Spinal cord (tissue), 10 donors: ENCODE measurements around the gene MAP2K5. TPM values are rescaled to one million over a fixed set of nuclear protein-coding genes. Genes with fewer than 3 reads are reported as not detected.

Experiments
- DNase-seq, 6 donors: peaks; one replicate each; pipeline versions ENCODE4 v3.0.0 to v3.0.0-alpha.2; 2013 to 2015; ENCODE audit warnings: low spot score in 6 of 6, low read depth in 4 of 6
- H3K27ac ChIP-seq: one replicate; pipeline ENCODE4 v1.5.1; 2013; ENCODE audit warnings: low read depth, low read length, control low read depth
- H3K27me3 ChIP-seq: one replicate; pipeline ENCODE4 v1.6.1; 2013; ENCODE audit warnings: low read length; ENCODE audit not compliant: control insufficient read depth, insufficient read depth
- H3K36me3 ChIP-seq: one replicate; pipeline ENCODE4 v1.6.1; 2013; ENCODE audit warnings: low read length; ENCODE audit not compliant: control insufficient read depth, insufficient read depth
- H3K4me1 ChIP-seq: one replicate; pipeline ENCODE4 v1.6.1; 2013; ENCODE audit warnings: low read length; ENCODE audit not compliant: control insufficient read depth, insufficient read depth
- H3K4me3 ChIP-seq: one replicate; pipeline ENCODE4 v1.5.1; 2013; ENCODE audit warnings: low read depth, low read length, control low read depth
- H3K9me3 ChIP-seq: one replicate; pipeline ENCODE4 v1.6.1; 2013; ENCODE audit warnings: low read length; ENCODE audit not compliant: control insufficient read depth, insufficient read depth
- WGBS: methylation state at CpG from one replicate; pipeline ENCODE4 v1.1.5; 2013; ENCODE audit warnings: missing lambda C conversion rate; ENCODE audit not compliant: insufficient coverage; 5-methylcytosine and 5-hydroxymethylcytosine counted together
- polyA plus RNA-seq, 2 donors: library from polyadenylated mRNA; unstranded; fragments of 120-200 nt; gene quantifications; one replicate each; pipeline ENCODE4 v1.2.1, GENCODE V29; 2013; ENCODE audit not compliant: insufficient read length in 2 of 2
- total RNA-seq, 2 donors: library from RNA; depleted of rRNA in 1 of 2; stranded (reverse); fragments of 120-200 nt in 1 of 2; fragments of >200 nt in 1 of 2; gene quantifications; one replicate each; pipeline versions ENCODE4 v1.2.3 to v1.2.4, GENCODE V29; 2013 to 2014
- donor health status: healthy.

The MAP2K5 gene
- total and polyA plus RNA-seq, 4 donors: 15.6 to 29.4 (median 25.4) TPM

- peaks cover 19% of the 10 kb centered on the region for H3K36me3 ChIP-seq
- peaks cover 67% of the 10 kb centered on the region for H3K4me1 ChIP-seq
- no peak overlapping the region for H3K27ac ChIP-seq
- peak in 1 of 6 donors; percentile 51 for DNase-seq
- peak overlapping the region; percentile 16 for H3K4me3 ChIP-seq
- peaks cover 86% of the 10 kb centered on the region for H3K27me3 ChIP-seq
- WGBS: 8% methylated on average over 24 of the region's 32 CpGs
- no peaks in the 10 kb centered on the region for H3K9me3 ChIP-seq
Measured at GRCh38 chr15:67832897-67833709, 290.6 kb downstream of the MAP2K5 start.

DNA sequence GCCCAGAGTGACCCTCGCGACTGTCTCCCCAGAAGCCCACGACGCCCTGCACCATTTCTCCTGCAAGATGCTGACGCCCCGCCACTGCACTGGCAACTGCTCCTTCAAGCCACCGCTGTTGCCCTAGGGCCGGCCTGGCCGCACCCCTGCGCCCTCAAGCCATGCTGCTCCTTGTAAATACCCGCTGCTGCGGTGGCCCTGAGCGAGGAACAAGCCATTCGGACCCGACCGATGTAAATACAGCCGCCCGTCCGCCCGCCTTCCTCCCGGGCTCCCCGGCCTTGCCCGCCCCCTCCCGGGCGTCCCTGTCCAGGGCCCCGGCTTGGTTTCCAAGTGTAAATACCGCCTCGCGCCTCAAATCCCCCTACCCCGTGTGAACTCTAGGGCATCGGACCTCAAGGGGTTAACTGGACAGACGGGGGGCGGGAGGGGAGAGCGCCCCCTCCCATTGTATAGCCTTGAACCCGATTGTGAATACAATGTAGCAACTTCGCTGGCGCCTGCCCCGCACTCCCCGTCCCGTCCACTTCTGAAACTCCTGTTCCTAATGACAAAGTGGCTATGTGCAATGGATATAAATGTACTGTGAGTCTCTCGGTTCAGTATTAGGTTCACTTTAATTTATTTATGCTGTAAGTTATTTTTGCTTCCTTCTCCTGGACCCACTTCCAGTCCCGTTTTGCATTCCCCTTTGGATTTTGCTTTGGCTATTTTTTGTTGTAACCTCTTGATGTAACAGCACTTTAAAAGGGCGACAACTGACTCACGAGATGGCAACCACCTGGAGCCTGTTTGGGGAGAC, 291.4 kb downstream of the MAP2K5 start:
- DNase-seq: peak in 2 of 6 donors; percentile 56
- Histone ChIP-seq H3K4me3 (peak overlapping the region; percentile 29), H3K9me3 (no peaks in the 10 kb centered on the region), H3K36me3 (peaks cover 13% of the 10 kb centered on the region), H3K27ac (no peak overlapping the region), H3K27me3 (peaks cover 78% of the 10 kb centered on the region), H3K4me1 (peaks cover 66% of the 10 kb centered on the region)
- WGBS: 5% methylated on average over 26 of the region's 44 CpGs

GRCh38 chr15:67834581-67835296, 292.2 kb downstream of the MAP2K5 start:
- peak overlapping the region; percentile 41 for H3K4me3 ChIP-seq
- peaks cover 62% of the 10 kb centered on the region for H3K4me1 ChIP-seq
- H3K9me3 ChIP-seq: no peaks in the 10 kb centered on the region
- peaks cover 69% of the 10 kb centered on the region for H3K27me3 ChIP-seq
- peaks cover 11% of the 10 kb centered on the region for H3K36me3 ChIP-seq
- H3K27ac ChIP-seq: no peak overlapping the region
- DNase-seq: peak in 2 of 6 donors; percentile 36 to 47
- 5% methylated on average over 58 of the region's 59 CpGs for WGBS

DNA sequence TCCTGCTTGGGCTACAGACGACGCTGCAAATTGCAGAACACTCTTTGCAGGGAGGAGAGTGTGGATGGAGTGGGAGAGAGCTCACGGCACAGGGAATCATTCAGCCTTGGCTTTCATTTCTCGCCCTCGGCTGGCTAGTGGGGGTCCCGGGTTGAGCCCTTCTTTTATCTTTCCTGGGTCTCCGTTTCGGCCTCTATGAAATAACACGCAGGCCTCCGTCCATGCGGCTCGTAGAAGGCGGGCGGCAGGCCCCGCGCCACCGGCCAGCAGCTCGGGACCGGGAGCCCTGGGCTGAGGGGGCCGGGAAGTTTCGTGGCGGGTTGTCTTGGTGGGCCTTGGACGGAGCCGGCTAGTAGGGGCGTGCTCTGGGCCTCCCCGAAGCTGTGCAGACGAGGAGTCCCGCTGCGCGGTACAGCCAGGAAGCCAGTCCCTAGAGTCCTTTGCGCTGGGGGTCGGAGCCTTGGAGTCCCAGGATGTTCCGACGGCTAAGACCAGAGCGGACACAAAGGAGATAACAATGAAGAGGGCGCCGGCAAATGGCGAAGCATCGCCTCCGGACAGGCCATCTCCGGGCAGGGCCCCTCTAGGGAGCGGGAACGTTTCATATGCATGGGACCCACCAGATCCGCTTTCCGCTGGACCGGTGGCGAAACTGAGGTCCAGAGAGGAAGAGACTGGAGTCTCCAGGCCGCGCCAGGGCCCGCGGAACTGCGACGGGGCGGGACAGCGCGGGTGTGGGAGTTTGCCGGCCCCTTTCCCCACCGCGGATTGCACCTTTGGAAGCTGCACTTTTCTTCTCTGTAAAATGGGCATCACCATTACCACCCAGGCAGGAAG, 293.0 kb downstream of the MAP2K5 start:
- H3K36me3 ChIP-seq: peaks cover 11% of the 10 kb centered on the region
- peaks cover 60% of the 10 kb centered on the region for H3K4me1 ChIP-seq
- no peak overlapping the region for H3K27ac ChIP-seq
- WGBS: 10% methylated on average over 59 of the region's 59 CpGs
- H3K9me3 ChIP-seq: no peaks in the 10 kb centered on the region
- peak overlapping the region; percentile 41 for H3K4me3 ChIP-seq
- peak in 2 of 6 donors; percentile 19 to 43 for DNase-seq
- peaks cover 62% of the 10 kb centered on the region for H3K27me3 ChIP-seq

DNA sequence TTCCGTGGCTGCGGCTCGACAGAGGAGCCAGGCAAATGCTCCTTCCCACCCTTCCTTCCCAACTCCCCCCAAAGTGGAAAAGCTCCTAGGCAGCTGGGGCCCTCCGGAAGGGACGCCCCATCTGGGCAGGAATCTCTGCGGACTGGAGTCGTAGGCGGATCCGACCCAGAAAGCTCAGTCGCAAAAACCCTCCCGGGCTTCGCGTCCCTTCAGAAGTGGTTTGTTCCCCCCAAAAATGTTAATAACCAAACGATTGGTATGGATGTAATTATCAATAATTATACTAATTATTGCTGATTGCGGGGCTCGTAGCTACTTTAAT, 293.6 kb downstream of the MAP2K5 start:
- peaks cover 56% of the 10 kb centered on the region for H3K27me3 ChIP-seq
- 6% methylated on average over 8 of the region's 16 CpGs for WGBS
- H3K4me1 ChIP-seq: peaks cover 63% of the 10 kb centered on the region
- no peak overlapping the region for H3K27ac ChIP-seq
- no peaks in the 10 kb centered on the region for H3K9me3 ChIP-seq
- peak overlapping the region; percentile 41 for H3K4me3 ChIP-seq
- no peak for DNase-seq
- peaks cover 11% of the 10 kb centered on the region for H3K36me3 ChIP-seq

DNA sequence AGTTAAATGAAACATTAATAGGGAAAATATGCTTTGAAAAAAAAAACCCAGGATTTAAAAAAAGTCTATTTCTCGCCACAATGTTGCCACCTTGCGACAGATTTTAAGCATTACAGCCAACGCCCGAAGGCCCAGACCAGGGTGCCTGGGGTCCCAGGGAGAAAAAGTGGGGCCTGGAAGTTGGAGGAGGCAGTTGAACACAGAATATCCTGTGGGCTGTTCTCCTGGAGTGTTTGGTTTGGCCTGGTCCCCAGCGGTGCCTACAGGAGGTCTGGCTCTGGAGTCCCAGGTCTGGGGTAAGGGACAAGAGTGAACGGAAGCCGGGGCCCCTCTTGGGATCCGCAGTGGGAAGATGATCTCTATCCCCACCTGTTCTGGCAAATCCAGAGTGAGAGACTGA, 294.0 kb downstream of the MAP2K5 start:
- DNase-seq: peak in 2 of 6 donors; percentile 78 to 89
- peaks cover 67% of the 10 kb centered on the region for H3K4me1 ChIP-seq
- peaks cover 52% of the 10 kb centered on the region for H3K27me3 ChIP-seq
- 35% methylated on average over 8 of the region's 8 CpGs for WGBS
- H3K36me3 ChIP-seq: peaks cover 11% of the 10 kb centered on the region
- no peaks in the 10 kb centered on the region for H3K9me3 ChIP-seq
- H3K27ac ChIP-seq: no peak overlapping the region
- H3K4me3 ChIP-seq: peak overlapping the region; percentile 41

DNA sequence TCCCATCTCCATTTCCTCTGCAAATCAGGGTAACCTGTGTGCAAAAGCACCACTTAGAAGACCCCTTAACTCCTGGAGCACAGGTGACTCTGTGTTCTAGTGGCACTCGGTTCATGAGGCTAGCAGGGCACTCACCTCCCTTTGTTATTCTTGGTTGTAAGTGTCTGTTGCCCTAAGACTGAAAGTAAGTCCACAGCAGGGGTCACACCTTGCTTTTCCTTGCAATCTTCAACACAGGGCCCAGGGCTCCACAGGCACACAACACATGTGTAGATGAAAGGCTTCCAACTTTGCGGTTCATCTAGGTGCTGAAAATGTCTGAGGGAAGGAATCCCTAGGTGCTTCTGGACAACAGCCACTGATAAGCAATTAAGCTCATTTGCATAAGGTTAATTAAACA, 294.5 kb downstream of the MAP2K5 start:
- WGBS: 29% methylated on average over 1 of the region's 2 CpGs
- peaks cover 67% of the 10 kb centered on the region for H3K4me1 ChIP-seq
- peaks cover 11% of the 10 kb centered on the region for H3K36me3 ChIP-seq
- no peak overlapping the region for H3K4me3 ChIP-seq
- H3K27ac ChIP-seq: no peak overlapping the region
- no peaks in the 10 kb centered on the region for H3K9me3 ChIP-seq
- peaks cover 48% of the 10 kb centered on the region for H3K27me3 ChIP-seq
- no peak for DNase-seq

- peak in 2 of 6 donors; percentile 70 for DNase-seq
- Histone ChIP-seq H3K4me3 (peak overlapping the region; percentile 99), H3K27ac (peak overlapping the region; percentile 53), H3K36me3 (peaks cover 7% of the 10 kb centered on the region), H3K27me3 (peaks cover 29% of the 10 kb centered on the region), H3K9me3 (no peaks in the 10 kb centered on the region), H3K4me1 (peaks cover 53% of the 10 kb centered on the region)
- WGBS: 3% methylated on average over 23 of the region's 25 CpGs
Measured at GRCh38 chr15:67838789-67839332, 296.4 kb downstream of the MAP2K5 start.
